ENCODE results near the gene FCER2. TPM values are rescaled to one million over a fixed set of nuclear protein-coding genes. Genes with fewer than 3 reads are reported as not detected.

FCER2 gene
- total RNA-seq, 1 donor from 2014 or later, result not detected

DNA sequence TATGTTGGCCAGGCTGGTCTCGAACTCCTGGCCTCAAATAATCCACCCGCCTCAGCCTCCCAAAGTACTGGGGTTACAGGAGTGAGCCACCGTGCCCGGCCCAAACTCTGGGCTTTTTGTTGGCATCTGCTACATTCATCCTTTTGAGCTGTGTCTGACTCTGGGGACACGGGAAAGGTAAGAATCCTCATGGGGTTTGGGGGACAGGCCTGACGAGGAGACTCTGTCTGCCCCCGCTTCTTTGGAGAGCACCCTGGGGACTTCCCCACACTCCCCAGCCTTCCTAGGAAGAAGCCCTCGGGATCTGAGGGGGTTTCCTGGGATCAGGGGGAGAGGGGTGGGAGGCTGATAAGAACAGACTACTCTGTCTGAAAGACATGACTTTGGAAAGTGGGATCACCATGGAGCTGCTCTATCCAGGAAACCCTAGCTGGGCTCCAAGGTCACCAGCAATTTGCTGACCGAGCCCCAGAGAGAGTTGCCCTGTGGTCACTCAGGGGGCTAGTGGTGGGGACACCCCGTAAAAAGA lies 8.1 kb upstream of the FCER2 start:
- no peaks in the 10 kb centered on the region for H3K4me1 Mint-ChIP-seq

DNA sequence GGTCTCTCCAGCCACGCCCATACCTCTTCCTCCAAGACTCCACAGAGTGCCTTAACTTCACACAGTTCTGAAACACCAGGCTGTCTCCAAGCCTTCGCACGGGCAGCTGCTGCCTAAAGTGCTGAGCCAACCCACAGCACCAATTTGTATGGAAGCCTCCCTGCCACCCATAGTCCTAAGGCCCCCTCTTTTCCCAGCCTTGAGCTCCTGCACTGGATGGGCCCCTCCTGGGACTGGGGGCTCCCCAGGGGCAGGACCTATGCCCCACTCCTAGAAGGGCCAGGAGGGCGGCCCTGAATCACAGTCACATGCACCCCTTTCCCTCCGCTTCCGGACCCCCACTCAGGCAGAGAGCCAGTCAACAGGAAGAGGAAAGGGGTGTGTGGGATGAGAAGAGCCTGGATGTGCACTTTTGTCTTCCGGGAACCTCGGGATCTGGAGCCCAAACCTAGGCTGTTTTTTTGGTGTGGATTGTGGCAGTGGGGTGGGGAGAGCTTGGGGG lies 5.1 kb upstream of the FCER2 start:
- Mint-ChIP-seq H3K4me1 (no peaks in the 10 kb centered on the region), H3K4me3 (no peak overlapping the region), H3K27ac (no peak overlapping the region), H3K36me3 (no peaks in the 10 kb centered on the region), H3K9me3 (no peaks in the 10 kb centered on the region), H3K27me3 (ENCODE audit: low read depth) (peaks cover 26% of the 10 kb centered on the region)
- TF ChIP-seq, protein P1, sequence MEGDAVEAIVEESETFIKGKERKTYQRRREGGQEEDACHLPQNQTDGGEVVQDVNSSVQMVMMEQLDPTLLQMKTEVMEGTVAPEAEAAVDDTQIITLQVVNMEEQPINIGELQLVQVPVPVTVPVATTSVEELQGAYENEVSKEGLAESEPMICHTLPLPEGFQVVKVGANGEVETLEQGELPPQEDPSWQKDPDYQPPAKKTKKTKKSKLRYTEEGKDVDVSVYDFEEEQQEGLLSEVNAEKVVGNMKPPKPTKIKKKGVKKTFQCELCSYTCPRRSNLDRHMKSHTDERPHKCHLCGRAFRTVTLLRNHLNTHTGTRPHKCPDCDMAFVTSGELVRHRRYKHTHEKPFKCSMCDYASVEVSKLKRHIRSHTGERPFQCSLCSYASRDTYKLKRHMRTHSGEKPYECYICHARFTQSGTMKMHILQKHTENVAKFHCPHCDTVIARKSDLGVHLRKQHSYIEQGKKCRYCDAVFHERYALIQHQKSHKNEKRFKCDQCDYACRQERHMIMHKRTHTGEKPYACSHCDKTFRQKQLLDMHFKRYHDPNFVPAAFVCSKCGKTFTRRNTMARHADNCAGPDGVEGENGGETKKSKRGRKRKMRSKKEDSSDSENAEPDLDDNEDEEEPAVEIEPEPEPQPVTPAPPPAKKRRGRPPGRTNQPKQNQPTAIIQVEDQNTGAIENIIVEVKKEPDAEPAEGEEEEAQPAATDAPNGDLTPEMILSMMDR (IDR thresholded peaks at IDR 0.05; ENCODE audit: unreplicated experiment), result no peak
- DNase-seq (ENCODE audit: low spot score in 2 of 2, unreplicated experiment in 2 of 2), result no peak

More for the DNA sequence above, 8.1 kb upstream of the FCER2 start:
- no peaks in the 10 kb centered on the region for H3K9me3 Mint-ChIP-seq
- no peak for DNase-seq (ENCODE audit: low spot score in 2 of 2, unreplicated experiment in 2 of 2)
- H3K36me3 Mint-ChIP-seq, result no peaks in the 10 kb centered on the region
- H3K27ac Mint-ChIP-seq, result no peak overlapping the region
- H3K27me3 Mint-ChIP-seq (ENCODE audit: low read depth), result peaks cover 15% of the 10 kb centered on the region
- TF ChIP-seq, protein P1 (IDR thresholded peaks at IDR 0.05; ENCODE audit: unreplicated experiment), result no peak
- H3K4me3 Mint-ChIP-seq, result no peak overlapping the region

DNA sequence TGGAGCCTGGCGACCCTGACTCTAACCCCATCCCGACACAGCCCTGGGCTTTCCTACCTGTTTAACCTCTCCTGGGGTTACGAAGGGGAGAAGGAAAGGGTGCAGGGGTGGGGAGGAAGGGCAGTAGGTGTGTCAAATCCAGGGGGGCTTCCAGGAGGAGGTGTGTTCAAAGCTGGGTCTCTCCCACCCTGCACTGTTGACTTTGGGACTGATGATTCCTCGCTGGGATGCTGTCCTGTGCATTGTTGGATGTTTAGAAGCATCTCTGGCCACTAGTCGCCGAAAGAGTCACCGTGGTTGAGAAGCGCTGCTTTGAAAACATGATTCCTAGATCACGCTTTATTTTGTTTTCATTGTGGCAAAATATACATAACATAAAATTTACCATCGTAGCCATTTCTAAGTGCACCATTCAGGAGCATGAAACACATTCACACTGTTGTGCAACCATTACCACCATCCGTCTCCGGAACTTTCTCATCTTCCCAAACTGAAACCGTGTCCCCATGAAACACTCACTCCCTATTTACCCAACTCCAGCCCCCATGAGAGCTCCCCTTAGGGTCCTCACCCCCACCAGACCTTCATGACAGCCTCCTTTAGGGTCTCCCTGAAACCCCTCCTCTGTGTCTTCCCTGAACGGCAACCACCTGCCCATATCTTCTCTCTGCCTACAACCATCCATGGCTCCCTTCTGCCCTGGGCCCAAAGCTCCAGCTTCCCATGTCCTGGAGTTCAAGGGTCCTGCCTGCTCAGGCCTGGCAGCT lies 4.4 kb upstream of the FCER2 start:
- H3K27ac Mint-ChIP-seq, result no peak overlapping the region
- H3K27me3 Mint-ChIP-seq (ENCODE audit: low read depth), result peaks cover 29% of the 10 kb centered on the region
- no peak for DNase-seq (ENCODE audit: low spot score in 2 of 2, unreplicated experiment in 2 of 2)
- H3K4me3 Mint-ChIP-seq, result no peak overlapping the region
- no peaks in the 10 kb centered on the region for H3K36me3 Mint-ChIP-seq
- H3K9me3 Mint-ChIP-seq, result no peaks in the 10 kb centered on the region
- TF ChIP-seq, protein P1 (IDR thresholded peaks at IDR 0.05; ENCODE audit: unreplicated experiment), result no peak
- H3K4me1 Mint-ChIP-seq, result no peaks in the 10 kb centered on the region

DNA sequence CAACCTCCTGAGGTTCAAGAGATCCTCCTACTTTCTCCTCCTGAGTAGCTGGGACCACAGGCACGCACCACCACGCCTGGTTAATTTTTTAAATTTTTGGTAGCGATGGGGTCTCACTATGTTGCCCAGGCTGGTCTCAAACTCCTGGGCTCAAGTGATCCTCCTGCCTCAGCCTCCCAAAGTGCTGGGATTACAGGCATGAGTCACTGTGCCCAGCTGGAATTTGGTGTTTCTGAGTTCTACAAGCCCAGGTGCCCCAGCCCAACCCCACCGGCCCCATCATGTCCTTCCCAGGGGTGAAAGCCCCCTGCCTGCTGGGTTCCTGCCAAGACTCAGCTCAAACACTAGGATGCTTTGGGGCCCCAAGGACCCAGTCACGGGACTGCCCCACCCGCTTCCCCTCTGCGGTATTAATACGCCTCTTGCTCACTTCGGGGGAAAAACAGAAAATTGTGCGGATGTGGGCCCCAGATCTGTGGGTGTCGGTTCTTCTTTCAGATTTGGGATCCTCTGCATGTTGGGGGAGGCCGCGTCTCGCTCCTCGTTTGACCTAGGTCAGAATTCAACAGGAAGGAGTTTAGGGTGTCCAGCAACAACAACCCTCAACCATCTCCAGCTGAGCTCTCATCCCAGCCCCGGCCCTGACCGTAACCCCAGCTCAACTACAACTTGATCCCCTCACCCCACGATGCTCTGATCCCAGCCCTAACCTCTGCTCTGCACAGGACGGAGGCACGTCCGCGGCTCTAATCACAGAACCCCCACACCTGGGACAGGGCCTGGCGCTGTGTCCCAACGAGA lies 3.7 kb upstream of the FCER2 start:
- no peaks in the 10 kb centered on the region for H3K36me3 Mint-ChIP-seq
- no peaks in the 10 kb centered on the region for H3K4me1 Mint-ChIP-seq
- TF ChIP-seq, protein P1 (IDR thresholded peaks at IDR 0.05; ENCODE audit: unreplicated experiment), result no peak
- H3K4me3 Mint-ChIP-seq, result no peak overlapping the region
- DNase-seq (ENCODE audit: low spot score in 2 of 2, unreplicated experiment in 2 of 2), result no peak
- no peaks in the 10 kb centered on the region for H3K9me3 Mint-ChIP-seq
- no peak overlapping the region for H3K27ac Mint-ChIP-seq
- peaks cover 29% of the 10 kb centered on the region for H3K27me3 Mint-ChIP-seq (ENCODE audit: low read depth)

DNA sequence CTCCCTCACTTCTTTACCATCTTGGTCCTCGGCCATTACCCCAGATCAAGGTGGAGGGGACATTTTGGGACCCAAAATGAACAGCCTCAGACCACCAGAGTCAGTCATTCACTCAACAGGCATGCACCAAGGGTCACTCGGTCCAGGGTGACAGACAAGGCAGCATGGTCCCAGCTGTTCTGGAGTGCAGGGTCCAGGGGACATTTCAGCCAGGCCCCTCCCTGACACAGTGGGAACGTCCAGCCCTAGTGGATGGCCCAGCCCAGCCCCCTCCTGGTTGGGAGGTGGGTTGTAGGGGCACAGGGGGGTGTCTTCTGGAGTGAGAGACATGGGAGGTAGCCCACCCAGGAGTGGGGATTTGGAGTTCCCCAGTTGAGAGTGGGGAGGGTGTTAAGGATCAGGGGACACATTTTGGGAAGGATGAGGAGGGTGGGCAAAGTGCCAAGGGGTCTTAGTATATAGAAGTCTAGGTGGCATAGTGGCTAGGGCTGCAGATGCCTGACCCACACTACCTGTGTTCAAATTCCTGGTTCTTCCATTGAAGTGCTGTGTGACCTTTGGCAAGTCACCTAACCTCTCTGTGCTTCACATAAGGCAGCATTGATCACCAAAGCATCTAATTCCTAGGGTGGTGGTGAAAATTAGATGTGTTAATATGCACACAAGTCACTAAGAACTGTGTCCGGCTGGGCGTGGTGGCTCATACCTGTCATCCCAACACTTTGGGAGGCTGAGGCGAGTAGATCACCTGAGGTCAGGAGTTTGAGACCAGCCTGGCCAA lies 2.5 kb upstream of the FCER2 start:
- no peak overlapping the region for H3K27ac Mint-ChIP-seq
- H3K9me3 Mint-ChIP-seq, result no peaks in the 10 kb centered on the region
- no peak for DNase-seq (ENCODE audit: low spot score in 2 of 2, unreplicated experiment in 2 of 2)
- H3K4me1 Mint-ChIP-seq, result no peaks in the 10 kb centered on the region
- TF ChIP-seq, protein P1 (IDR thresholded peaks at IDR 0.05; ENCODE audit: unreplicated experiment), result no peak
- peaks cover 31% of the 10 kb centered on the region for H3K27me3 Mint-ChIP-seq (ENCODE audit: low read depth)
- H3K4me3 Mint-ChIP-seq, result no peak overlapping the region
- H3K36me3 Mint-ChIP-seq, result no peaks in the 10 kb centered on the region
